Cortex of kidney (tissue), 1 donor: ENCODE results near the gene PDE6A.

Experiments
- DNase-seq: peaks from one replicate; lab custom pipeline; 2025; lab: John Stamatoyannopoulos, UW

PDE6A gene

GRCh38 chr5:149837680-149838269 is 106.8 kb downstream of the PDE6A start:
- DNase-seq, result no peak

GRCh38 chr5:149836451-149837139 is 108.0 kb downstream of the PDE6A start:
- no peak for DNase-seq

- DNase-seq, result no peak
Observed at GRCh38 chr5:149834246-149834855, 110.2 kb downstream of the PDE6A start.

- DNase-seq, result no peak
Observed at GRCh38 chr5:149833116-149833827, 111.3 kb downstream of the PDE6A start.

GRCh38 chr5:149832636-149833035 is 112.0 kb downstream of the PDE6A start:
- no peak for DNase-seq

GRCh38 chr5:149831492-149831891 is 113.1 kb downstream of the PDE6A start:
- no peak for DNase-seq

GRCh38 chr5:149830579-149830978 is 114.0 kb downstream of the PDE6A start:
- no peak for DNase-seq

- DNase-seq, result no peak
Observed at GRCh38 chr5:149829954-149830353, 114.6 kb downstream of the PDE6A start.

GRCh38 chr5:149828161-149829011 is 116.2 kb downstream of the PDE6A start:
- no peak for DNase-seq

- no peak for DNase-seq
Observed at GRCh38 chr5:149827546-149827945, 117.0 kb downstream of the PDE6A start.

- no peak for DNase-seq
Observed at GRCh38 chr5:149827086-149827485, 117.5 kb downstream of the PDE6A start.

GRCh38 chr5:149826574-149826973 is 118.0 kb downstream of the PDE6A start:
- DNase-seq, result no peak

GRCh38 chr5:149824846-149825245 is 119.7 kb downstream of the PDE6A start:
- DNase-seq, result no peak

GRCh38 chr5:149824120-149824519 is 120.5 kb downstream of the PDE6A start:
- DNase-seq, result no peak

- no peak for DNase-seq
Observed at GRCh38 chr5:149823375-149823774, 121.2 kb downstream of the PDE6A start.

- DNase-seq, result no peak
Observed at GRCh38 chr5:149822301-149822700, 122.3 kb downstream of the PDE6A start.

GRCh38 chr5:149820536-149821510 is 123.8 kb downstream of the PDE6A start:
- DNase-seq, result no peak

- DNase-seq, result no peak
Observed at GRCh38 chr5:149820012-149820411, 124.6 kb downstream of the PDE6A start.

GRCh38 chr5:149818116-149818515 is 126.5 kb downstream of the PDE6A start:
- no peak for DNase-seq

GRCh38 chr5:149817539-149818060 is 127.0 kb downstream of the PDE6A start:
- DNase-seq, result no peak
